ENCODE data around the gene BCL11A. TPM values are rescaled to one million over a fixed set of nuclear protein-coding genes. Genes with fewer than 3 reads are reported as not detected.

The BCL11A gene
- total RNA-seq, 4 donors from 2014 or later: 0.16 to 2.0 (median 0.41) TPM

DNA sequence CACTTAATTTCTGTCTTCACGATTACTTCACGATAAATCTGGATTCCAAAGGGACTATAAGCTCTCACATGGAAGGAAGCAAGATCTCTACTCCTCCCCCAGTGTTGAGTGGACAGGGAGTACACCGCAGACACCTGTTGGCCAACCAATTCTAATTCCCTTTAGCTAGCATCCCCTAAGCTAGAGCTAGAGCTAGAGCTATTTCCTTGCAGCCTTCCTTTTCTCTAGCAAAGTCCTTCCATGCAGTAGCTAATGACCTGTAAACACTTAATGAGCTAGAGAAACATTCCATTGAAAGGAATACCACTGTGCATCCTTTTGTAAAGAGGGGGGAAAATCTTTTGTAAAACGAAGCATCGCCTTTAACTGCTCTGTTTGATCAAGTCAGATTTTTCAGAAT is 56.5 kb downstream of the BCL11A start:
- TF ChIP-seq, protein P1, sequence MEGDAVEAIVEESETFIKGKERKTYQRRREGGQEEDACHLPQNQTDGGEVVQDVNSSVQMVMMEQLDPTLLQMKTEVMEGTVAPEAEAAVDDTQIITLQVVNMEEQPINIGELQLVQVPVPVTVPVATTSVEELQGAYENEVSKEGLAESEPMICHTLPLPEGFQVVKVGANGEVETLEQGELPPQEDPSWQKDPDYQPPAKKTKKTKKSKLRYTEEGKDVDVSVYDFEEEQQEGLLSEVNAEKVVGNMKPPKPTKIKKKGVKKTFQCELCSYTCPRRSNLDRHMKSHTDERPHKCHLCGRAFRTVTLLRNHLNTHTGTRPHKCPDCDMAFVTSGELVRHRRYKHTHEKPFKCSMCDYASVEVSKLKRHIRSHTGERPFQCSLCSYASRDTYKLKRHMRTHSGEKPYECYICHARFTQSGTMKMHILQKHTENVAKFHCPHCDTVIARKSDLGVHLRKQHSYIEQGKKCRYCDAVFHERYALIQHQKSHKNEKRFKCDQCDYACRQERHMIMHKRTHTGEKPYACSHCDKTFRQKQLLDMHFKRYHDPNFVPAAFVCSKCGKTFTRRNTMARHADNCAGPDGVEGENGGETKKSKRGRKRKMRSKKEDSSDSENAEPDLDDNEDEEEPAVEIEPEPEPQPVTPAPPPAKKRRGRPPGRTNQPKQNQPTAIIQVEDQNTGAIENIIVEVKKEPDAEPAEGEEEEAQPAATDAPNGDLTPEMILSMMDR (IDR thresholded peaks at IDR 0.05; ENCODE audit: low read depth): no peak

DNA sequence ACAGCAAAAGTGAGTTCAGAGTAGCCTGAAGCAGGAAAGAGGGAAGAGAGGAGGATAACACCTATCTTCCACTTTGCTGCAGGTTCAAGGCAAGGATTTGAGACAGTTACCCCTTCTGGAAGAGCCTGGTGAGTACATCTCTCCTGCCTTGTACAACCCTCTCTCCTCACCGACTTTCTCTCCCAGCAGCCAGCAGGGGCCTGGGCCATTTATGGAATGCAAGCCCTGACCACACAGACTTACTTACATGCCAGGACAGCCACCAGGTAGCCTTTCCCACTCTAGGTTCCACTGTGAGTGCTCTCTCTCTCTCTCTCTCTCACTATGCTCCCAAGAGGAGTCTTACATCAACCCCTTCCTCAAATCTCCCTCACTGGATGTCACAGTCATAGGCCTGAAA is 57.0 kb downstream of the BCL11A start:
- TF ChIP-seq, protein P1 (IDR thresholded peaks at IDR 0.05; ENCODE audit: low read depth): no peak

DNA sequence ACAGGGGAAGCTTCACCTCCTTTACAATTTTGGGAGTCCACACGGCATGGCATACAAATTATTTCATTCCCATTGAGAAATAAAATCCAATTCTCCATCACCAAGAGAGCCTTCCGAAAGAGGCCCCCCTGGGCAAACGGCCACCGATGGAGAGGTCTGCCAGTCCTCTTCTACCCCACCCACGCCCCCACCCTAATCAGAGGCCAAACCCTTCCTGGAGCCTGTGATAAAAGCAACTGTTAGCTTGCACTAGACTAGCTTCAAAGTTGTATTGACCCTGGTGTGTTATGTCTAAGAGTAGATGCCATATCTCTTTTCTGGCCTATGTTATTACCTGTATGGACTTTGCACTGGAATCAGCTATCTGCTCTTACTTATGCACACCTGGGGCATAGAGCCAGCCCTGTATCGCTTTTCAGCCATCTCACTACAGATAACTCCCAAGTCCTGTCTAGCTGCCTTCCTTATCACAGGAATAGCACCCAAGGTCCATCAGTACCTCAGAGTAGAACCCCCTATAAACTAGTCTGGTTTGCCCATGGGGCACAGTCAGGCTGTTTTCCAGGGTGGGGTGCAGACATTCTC is 58.3 kb downstream of the BCL11A start:
- TF ChIP-seq, protein P1 (IDR thresholded peaks at IDR 0.05; ENCODE audit: low read depth): no peak

DNA sequence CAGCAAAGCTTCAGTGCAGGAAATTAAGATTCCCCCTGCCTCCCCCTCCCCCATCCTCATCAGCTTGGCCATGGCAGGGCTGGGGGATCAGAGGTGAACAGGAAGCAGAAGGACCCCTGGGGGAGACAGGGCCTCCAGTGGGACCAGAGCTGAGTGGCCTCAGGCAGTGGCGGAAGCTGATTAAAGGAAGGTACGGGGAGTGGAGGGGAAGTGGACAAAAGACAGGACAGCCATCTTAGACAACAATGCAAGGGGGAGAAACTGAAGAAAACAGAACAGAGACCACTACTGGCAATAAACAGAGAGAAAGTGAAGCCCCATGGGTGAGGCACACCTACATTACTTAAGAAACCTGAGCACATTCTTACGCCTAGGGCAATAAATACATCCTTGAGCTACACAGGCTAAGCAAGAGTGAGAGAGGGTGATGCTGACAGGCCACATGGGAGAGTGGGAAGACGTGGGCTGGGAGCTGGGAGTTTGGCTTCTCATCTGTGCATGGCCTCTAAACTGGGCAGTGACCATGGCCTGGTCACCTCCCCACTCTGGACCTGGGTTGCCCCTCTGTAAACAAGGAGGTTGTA is 59.6 kb downstream of the BCL11A start:
- TF ChIP-seq, protein P1 (IDR thresholded peaks at IDR 0.05; ENCODE audit: low read depth): no peak

DNA sequence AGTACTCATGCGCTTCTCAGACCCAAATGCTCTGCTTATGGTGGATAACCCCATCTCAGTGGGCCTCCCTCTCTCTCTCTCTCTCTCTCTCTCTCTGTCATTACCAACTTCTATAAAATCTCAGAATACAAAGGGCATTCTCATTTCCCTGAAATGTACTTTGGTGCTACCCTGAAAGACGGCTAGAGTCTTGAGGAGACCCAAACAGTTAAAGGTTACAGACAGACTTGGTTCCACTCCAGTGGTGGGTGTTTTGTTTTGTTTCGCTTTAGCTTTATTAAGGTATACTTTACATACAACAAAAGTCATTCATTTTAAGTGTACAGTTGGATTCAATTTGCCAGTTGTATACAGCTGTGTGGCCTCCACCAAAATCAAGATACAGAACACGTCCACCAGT is 60.9 kb downstream of the BCL11A start:
- TF ChIP-seq, protein P1 (IDR thresholded peaks at IDR 0.05; ENCODE audit: low read depth): no peak

DNA sequence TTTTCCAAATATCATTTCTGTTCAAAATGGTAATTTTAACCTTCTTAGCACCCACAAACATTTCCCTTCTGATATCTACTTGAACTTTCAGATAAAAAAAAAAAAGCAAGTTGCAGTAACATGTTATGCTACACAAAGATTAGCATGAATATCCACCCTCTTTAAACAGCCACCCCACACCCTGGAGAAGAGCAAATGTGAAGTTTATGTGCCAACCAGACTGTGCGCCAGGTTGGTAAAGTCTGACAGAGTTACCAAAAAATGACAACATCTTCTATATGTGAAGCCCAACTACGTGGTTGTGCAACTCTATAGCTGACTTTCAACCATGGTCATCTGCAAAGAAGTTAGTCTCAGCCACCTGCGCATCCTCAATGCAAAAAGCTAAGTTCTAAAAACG is 62.6 kb downstream of the BCL11A start:
- TF ChIP-seq, protein P1 (IDR thresholded peaks at IDR 0.05; ENCODE audit: low read depth): no peak

DNA sequence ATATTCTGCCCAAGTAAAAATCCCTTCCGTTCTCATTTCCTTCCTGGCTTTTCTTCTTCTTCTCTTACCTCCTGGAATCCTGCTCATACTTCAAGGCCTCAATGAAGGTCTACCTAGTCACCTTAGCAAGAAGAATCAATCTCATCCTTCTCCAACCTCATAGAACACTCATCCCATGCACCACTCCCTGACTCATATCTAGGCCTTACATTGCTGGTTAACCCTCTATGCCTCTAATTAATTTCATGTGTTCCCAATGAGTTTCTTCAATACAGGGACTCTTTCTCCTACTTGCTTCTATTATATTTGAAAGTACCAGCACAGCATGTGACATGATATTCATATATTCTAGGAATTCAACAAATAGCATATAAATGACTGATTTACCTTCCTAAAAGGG is 63.0 kb downstream of the BCL11A start:
- TF ChIP-seq, protein P1 (IDR thresholded peaks at IDR 0.05; ENCODE audit: low read depth): no peak
